Glutamatergic neuron (in vitro differentiated cells): ENCODE measurements around the gene NFILZ. TPM values are rescaled to one million over a fixed set of nuclear protein-coding genes. Genes with fewer than 3 reads are reported as not detected.

Experiments
- DNase-seq: peaks from one replicate; pipeline ENCODE4 v3.0.0; 2022
- H3K27ac Mint-ChIP-seq: one replicate; pipeline ENCODE4 v1.8.0; 2020; ENCODE audit warnings: mild to moderate bottlenecking, mixed read lengths, inconsistent platforms; ENCODE audit not compliant: unreplicated experiment
- H3K27me3 Mint-ChIP-seq: one replicate; pipeline ENCODE4 v1.8.0; 2020; ENCODE audit warnings: mild to moderate bottlenecking, moderate library complexity, mixed read lengths, inconsistent platforms; ENCODE audit not compliant: unreplicated experiment
- H3K36me3 Mint-ChIP-seq: one replicate; pipeline ENCODE4 v1.8.0; 2020; ENCODE audit warnings: mild to moderate bottlenecking, mixed read lengths, inconsistent platforms; ENCODE audit not compliant: unreplicated experiment
- H3K4me1 Mint-ChIP-seq: one replicate; pipeline ENCODE4 v1.8.0; 2020; ENCODE audit warnings: mild to moderate bottlenecking, low read depth, mixed read lengths, inconsistent platforms; ENCODE audit not compliant: unreplicated experiment
- H3K4me3 Mint-ChIP-seq: one replicate; pipeline ENCODE4 v1.8.0; 2020; ENCODE audit warnings: mild to moderate bottlenecking, mixed read lengths, inconsistent platforms; ENCODE audit not compliant: unreplicated experiment
- H3K9me3 Mint-ChIP-seq: one replicate; pipeline ENCODE4 v1.8.0; 2020; ENCODE audit warnings: mild to moderate bottlenecking, moderate library complexity, mixed read lengths, inconsistent platforms; ENCODE audit not compliant: unreplicated experiment
- CTCF ChIP-seq: fragments of 200-600 bp; sonication (generic); IDR thresholded peaks from one replicate; pipeline ENCODE4 v1.5.0; 2021; ENCODE audit not compliant: partially characterized antibody, unreplicated experiment
- total RNA-seq: library from RNA; stranded (reverse); fragmentation: NEBNext Ultra II Directional; extraction: Animal tissue kit (Norgen Biotek cat#: 25700); gene quantifications from one replicate; pipeline ENCODE4 v1.2.1, GENCODE V29; 2021; ENCODE audit not compliant: unreplicated experiment

The NFILZ gene
- total RNA-seq, 1 donor from 2014 or later = not detected

- no peak overlapping the region for H3K27ac Mint-ChIP-seq
- no peak for TF ChIP-seq CTCF
- H3K36me3 Mint-ChIP-seq = peaks cover 5% of the 10 kb centered on the region
- H3K4me3 Mint-ChIP-seq = no peak overlapping the region
- peaks cover 7% of the 10 kb centered on the region for H3K9me3 Mint-ChIP-seq
- peaks cover 5% of the 10 kb centered on the region for H3K4me1 Mint-ChIP-seq
- no peak for DNase-seq
- H3K27me3 Mint-ChIP-seq = no peaks in the 10 kb centered on the region
These were observed 7.7 kb downstream of the NFILZ start for GRCh38 chr19:8638078-8638619.

GRCh38 chr19:8639821-8640401, 9.5 kb downstream of the NFILZ start:
- no peaks in the 10 kb centered on the region for H3K27me3 Mint-ChIP-seq
- H3K4me1 Mint-ChIP-seq = peaks cover 7% of the 10 kb centered on the region
- no peak for DNase-seq
- H3K9me3 Mint-ChIP-seq = peaks cover 7% of the 10 kb centered on the region
- no peak overlapping the region for H3K27ac Mint-ChIP-seq
- peaks cover 5% of the 10 kb centered on the region for H3K36me3 Mint-ChIP-seq
- H3K4me3 Mint-ChIP-seq = no peak overlapping the region
- TF ChIP-seq CTCF = no peak

GRCh38 chr19:8640402-8641004, 10.1 kb downstream of the NFILZ start:
- Mint-ChIP-seq H3K9me3 (peaks cover 7% of the 10 kb centered on the region), H3K4me1 (peaks cover 7% of the 10 kb centered on the region), H3K27me3 (peaks cover under 1% of the 10 kb centered on the region), H3K4me3 (no peak overlapping the region), H3K27ac (no peak overlapping the region), H3K36me3 (peaks cover 5% of the 10 kb centered on the region)
- no peak for TF ChIP-seq CTCF
- no peak for DNase-seq

GRCh38 chr19:8641221-8641907, 10.9 kb downstream of the NFILZ start:
- peaks cover 5% of the 10 kb centered on the region for H3K36me3 Mint-ChIP-seq
- no peak overlapping the region for H3K4me3 Mint-ChIP-seq
- no peak overlapping the region for H3K27ac Mint-ChIP-seq
- no peak for TF ChIP-seq CTCF
- no peak for DNase-seq
- peaks cover 7% of the 10 kb centered on the region for H3K4me1 Mint-ChIP-seq
- peaks cover 7% of the 10 kb centered on the region for H3K9me3 Mint-ChIP-seq
- H3K27me3 Mint-ChIP-seq = peaks cover 2% of the 10 kb centered on the region
